Measurements from ENCODE around the gene FAM81A.
"Not testable (repeated sequence)": the region's sequence is repeated elsewhere in the genome, so short reads cannot be mapped to it uniquely, and the experiment has no call there.

FAM81A gene

DNA sequence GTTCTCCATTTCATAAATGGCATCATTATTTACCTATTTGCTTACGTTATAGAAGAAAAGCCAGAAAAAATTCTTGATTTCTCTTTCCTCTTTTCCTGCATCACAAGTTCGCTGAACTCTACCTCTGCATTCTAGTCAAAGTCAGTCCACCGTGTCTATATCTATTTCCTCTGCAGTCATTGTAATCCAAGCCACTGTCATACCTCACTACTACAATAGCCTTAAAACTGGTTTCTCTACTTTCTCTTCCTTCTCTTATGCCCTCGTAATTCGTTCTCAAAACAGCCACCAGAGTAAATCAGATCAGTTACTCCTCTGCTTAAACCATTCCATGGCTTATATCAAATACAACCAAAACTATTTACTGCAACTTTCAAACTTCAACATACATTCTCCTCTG is 13.4 kb upstream of the FAM81A start:
- DNase-seq (ENCODE audit: low spot score) (no peak), FAIRE-seq (no peak)

GRCh38 chr15:59428898-59429297 is 9.1 kb upstream of the FAM81A start:
- not testable (repeated sequence) for DNase-seq (ENCODE audit: low spot score)
- peak; percentile 17 for FAIRE-seq

- DNase-seq (ENCODE audit: low spot score) (no peak), FAIRE-seq (no peak)
Observed at GRCh38 chr15:59432389-59432788, 5.6 kb upstream of the FAM81A start.

DNA sequence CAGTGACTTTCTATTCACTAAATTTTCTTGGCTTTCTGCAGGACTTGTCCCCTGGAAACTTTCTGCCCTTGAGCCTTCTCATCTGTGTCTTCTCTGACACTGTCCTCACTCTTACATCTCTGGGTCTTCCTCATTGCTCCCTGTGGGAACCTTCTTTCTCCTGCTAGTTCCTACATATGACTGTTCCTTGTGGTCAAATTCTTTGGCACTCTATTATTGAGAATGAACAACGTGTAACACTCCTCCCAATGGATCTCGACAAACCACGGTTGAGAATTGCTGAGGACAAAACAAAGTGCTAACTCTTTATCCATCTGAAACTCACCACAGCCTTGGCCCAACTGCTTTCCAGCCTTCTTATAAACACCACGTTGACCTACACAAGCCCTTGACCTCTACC is 3.5 kb upstream of the FAM81A start:
- DNase-seq (ENCODE audit: low spot score): no peak
- no peak for FAIRE-seq

DNA sequence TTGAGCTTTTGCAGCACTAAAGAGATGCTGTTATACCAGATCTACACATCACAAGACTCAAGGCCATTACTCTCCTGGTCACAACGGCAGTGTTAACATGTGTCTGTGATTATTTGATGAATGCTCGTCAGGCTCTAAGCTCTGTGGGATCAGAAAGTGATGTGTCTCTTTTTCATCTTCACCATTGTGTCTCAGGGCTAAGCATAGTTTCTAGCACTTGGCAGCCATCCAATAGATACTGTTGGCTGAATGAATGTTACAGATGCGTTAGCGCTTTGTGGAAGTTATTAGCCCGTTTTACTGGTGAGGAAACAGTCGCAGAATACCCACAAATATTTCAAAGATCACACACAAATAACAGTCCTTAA is 1.2 kb upstream of the FAM81A start:
- FAIRE-seq (no peak), DNase-seq (ENCODE audit: low spot score) (no peak)

GRCh38 chr15:59437142-59437816 is 707 bp upstream of the FAM81A start:
- FAIRE-seq: peak; percentile 62
- no peak for DNase-seq (ENCODE audit: low spot score)

- DNase-seq (ENCODE audit: low spot score) (no peak), FAIRE-seq (no peak)
Observed at GRCh38 chr15:59438625-59439290, 772 bp downstream of the FAM81A start.

- no peak for FAIRE-seq
Observed at GRCh38 chr15:59439576-59439975, 1.6 kb downstream of the FAM81A start.

DNA sequence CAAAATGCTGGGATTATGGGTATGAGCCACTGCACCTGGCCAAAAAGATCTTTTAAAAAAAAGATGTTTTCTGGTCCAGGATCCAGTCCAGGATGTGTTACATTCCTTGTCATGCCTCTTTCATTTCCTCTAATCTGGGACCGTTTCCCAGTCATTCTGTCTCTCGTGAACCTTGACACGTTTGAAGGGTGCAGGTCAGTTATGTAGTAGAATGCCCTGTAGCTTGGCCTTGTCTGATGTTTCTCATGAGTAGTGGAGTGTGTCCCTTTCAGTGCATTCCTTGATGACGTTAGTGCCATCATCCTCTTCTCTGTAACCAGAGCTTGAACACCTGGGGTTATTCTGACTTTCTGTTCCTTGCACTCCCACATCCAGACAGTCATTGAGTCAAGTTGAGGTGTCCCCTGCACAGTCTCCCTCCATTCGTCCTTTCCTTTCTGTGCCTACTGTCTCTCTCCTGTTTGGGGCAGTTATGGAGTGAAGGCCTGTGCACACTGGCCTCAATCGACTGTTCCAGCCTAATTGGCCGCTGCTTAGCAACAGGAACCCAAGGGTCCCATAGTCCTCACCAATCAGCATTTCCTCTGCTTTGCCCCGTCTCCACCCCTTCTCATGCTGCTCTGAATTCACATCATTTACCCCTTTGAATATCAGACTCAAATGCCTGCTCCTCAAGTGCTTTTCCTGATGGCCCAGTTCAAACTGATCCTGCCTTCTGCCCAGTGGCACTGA is 5.5 kb downstream of the FAM81A start:
- FAIRE-seq: no peak
- DNase-seq (ENCODE audit: low spot score): no peak

More at GRCh38 chr15:59439576-59439975, 1.6 kb downstream of the FAM81A start:
- no peak for DNase-seq (ENCODE audit: low spot score)

DNA sequence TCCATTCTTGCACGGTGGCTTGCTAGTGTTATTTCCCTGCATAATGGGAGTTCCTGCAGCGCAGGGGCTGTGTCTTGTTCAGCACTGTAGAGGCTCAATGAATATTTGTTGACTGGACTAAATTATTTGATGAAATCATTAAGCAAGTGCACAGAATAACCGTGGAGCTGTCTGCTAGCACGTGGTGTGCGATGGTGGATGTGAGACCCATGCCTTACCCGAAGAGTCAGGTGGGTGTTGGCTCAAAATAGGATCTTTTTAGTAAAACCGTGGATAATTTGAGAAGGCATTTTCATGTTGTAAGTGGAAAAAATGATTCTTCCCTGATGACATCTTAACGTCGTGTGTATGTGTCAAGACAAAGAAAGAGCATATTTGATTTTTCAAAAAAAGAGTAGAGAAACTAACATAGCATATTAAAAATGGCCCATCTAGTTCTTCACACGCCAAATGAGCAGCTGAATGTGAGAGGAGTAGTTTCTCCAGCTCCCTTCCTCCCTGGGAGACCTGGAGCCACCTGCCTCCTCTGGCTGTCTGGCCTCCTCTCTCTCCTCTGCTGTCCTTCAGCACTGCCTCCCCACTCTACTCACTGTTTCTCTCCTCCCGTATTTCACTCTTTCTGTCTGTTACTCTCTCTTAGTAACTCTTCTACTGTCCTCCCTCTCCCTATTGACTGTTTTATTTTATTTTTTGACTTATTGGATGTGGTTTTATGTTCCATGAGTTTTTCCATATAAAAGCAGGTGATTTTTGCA is 6.3 kb downstream of the FAM81A start:
- DNase-seq (ENCODE audit: low spot score): no peak
- FAIRE-seq: no peak

DNA sequence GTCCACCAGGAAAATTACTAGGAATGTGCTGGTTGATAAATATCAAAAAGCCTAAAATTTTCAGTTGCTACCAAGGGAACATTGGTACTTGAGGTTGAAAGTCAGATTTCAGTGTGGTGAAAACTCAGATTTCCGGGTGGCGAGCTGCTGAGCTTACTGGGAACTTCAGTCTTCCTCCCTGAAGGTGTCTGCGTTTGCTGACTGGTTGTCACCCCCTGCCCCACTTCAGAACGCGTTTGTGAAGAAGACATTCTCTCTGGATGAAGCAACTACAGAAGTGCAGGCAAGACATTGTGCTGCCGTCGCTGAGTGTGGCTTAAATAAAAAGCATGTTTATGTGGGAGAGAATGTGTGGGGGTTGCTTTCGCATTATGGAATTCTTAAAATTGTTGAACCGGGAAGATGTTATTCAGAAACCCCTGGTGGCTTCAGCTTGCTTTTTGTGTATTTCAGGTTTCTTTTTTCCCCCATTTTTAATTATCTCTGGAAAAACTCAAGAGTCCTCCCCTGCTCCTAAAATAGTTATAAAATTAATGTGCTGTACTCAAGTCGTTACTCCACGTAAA is 7.1 kb downstream of the FAM81A start:
- FAIRE-seq (no peak), DNase-seq (ENCODE audit: low spot score) (no peak)

DNA sequence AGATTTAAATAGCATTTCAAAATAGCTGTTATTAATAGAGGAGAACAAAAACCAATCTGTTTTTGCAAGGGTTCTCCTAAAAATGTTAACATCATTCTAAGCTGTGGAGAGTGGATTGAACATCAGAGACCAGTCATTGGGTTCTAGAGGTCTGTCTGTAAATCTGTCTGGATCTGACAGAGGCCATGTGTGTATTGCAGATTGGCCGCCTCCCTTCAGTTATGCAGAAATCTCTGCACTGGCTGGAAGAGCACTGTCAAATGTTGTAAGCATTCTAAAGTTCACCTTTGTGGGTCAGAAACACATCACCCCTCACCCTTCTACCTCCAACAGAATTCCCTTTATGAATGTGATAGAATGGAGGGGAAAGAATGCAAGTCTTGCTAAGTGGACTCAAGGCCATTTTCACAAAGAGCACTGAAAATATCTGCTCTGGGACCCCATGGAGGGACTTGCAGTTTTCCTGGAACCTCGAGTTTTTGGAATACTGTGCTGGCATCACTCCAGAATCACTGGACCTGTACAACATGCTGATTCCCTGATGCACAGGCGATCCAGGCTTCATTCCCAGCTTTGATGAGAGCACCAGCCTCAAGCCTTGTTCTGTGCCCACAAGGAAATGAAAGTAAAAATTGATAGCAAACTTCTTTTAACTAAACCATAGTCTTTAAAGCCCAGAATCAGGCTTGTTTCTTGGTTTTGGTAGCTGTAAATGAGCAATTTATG is 8.4 kb downstream of the FAM81A start:
- DNase-seq (ENCODE audit: low spot score) (no peak), FAIRE-seq (no peak)

DNA sequence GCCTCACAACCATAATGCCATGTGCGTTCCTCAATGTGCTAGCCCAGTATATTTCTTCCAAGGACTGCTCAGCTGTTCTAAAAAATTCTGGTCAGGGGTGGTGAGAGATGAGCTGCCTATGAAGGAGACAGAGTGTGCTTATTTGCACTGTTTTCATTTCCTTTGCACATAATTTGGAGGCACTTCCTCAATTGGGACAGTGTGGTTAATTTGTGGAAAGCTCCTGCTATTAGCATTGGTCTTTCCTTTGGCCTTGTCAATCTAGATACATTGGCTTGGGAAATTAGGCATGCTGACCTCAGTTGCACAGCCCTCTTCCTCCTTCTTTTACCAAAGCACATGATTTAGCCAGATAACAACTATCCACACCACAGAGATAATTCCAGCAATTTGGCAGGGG is 9.4 kb downstream of the FAM81A start:
- DNase-seq (ENCODE audit: low spot score) (no peak), FAIRE-seq (no peak)

GRCh38 chr15:59448871-59449270 is 10.9 kb downstream of the FAM81A start:
- no peak for DNase-seq (ENCODE audit: low spot score)
- no peak for FAIRE-seq

- no peak for DNase-seq (ENCODE audit: low spot score)
- FAIRE-seq: no peak
Observed at GRCh38 chr15:59453474-59454215, 15.7 kb downstream of the FAM81A start.

DNA sequence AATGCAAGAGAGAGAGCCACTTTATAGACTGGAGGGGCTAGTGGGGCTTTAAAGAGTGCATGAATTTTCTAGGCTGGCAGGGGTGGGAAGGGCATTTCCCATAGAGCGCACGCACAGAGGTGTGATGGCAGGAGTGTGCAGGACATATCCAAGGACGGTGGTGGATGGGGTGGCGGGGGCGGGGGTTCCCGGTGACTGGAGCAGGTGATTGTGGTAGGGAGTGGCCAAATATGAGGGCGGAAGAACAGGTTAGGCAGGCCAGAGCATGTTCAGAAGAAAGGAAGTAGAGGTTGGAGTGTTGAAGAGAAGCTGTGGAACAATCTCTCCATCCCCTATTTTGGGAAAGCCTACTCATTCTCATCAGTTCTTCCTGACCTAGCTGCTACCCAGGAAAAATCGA is 18.1 kb downstream of the FAM81A start:
- no peak for DNase-seq (ENCODE audit: low spot score)
- no peak for FAIRE-seq

GRCh38 chr15:59457103-59457502 is 19.1 kb downstream of the FAM81A start:
- FAIRE-seq: no peak
- no peak for DNase-seq (ENCODE audit: low spot score)

DNA sequence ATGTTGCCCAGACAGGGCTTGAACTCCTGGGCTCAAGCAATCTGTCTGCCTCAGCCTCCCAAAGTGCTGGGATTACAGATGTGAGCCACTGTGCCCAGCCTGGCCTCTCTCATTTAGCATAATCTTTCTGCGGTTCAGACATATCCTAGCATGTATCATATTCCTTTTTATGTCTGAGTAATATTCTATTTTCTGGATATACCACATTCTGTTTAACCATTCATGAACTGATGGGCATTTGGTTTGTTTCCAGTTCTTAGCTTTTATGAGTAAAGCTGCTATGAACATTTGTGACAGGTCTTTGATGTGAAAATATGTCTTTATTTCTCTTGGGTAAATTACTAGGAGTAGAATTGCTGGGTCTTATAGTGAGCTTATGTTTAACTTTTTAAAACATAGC is 23.5 kb downstream of the FAM81A start:
- DNase-seq (ENCODE audit: low spot score): no peak
- FAIRE-seq: no peak

GRCh38 chr15:59473226-59473625 is 35.2 kb downstream of the FAM81A start:
- no peak for DNase-seq (ENCODE audit: low spot score)

DNA sequence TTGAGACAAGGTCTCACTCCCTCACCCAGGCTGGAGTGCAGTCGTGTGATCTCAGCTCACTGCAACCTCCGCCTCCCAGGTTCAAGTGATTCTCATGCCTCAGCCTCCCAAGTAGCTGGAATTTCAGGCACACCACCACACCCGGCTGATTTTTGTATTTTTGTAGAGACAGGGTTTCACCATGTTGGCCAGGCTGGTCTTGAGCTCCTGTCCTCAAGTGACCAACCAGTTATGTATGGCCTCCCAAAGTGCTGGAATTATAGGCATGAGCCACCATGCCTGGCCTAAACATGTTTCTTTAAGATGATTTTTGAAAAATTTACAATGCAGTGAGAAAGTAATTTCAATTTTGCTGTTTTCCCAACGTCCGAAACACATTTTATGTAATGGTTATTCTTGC is 37.2 kb downstream of the FAM81A start:
- DNase-seq (ENCODE audit: low spot score); FAIRE-seq: not testable (repeated sequence)

More at GRCh38 chr15:59473226-59473625, 35.2 kb downstream of the FAM81A start:
- FAIRE-seq: no peak
